Measurements from ENCODE around the gene NHEJ1. TPM values are rescaled to one million over a fixed set of nuclear protein-coding genes. Genes with fewer than 3 reads are reported as not detected.

Gene NHEJ1
- total and polyA plus RNA-seq, 2 donors (not counting 3 experiments of a cell fraction or from before 2014, with no cell fraction given): 12.8 to 12.9 TPM

GRCh38 chr2:219037783-219038499, 122.7 kb downstream of the NHEJ1 start:
- H3K27ac ChIP-seq (ENCODE audit: insufficient read depth, low read depth, low read length): no peak overlapping the region
- no peak overlapping the region for H2AFZ ChIP-seq (ENCODE audit: low read depth, low read length)
- CTCF ChIA-PET: interaction anchor here (0.7 to 5.6 kb wide), 5 partner anchors 8 to 82 kb away, joined by 3 to 52 read pairs (median 3); no protein-coding TSS in a partner anchor
- H3K36me3 ChIP-seq (ENCODE audit: control insufficient read depth in 2 of 2, extremely low read depth in 1 of 2, insufficient read depth in 2 of 2, low read length in 2 of 2): no peaks in the 10 kb centered on the region
- no peaks in the 10 kb centered on the region for H3K79me2 ChIP-seq (ENCODE audit: control insufficient read depth, insufficient read depth, low read length)
- no peak overlapping the region for H3K4me3 ChIP-seq (replicated peaks in 1 of 3; ENCODE audit: insufficient read depth in 1 of 3, low read depth in 1 of 3, low read length in 3 of 3)
- no peak overlapping the region for H3K9ac ChIP-seq (replicated peaks; ENCODE audit: extremely low read depth, insufficient read depth, low read length)
- no peaks in the 10 kb centered on the region for H4K20me1 ChIP-seq (replicated peaks; ENCODE audit: control insufficient read depth, extremely low read depth, insufficient read depth, low read length)
- no peaks in the 10 kb centered on the region for H3K9me1 ChIP-seq (replicated peaks; ENCODE audit: control insufficient read depth, extremely low read depth, insufficient read depth, low read length)
- no peak for DNase-seq (ENCODE audit: low read depth, low spot score)
- dilution Hi-C loops (cut with MboI; ENCODE audit: extremely low pct_ligation_motif_present, low sequenced_read_pairs) (no loop called here), intact Hi-C loops (cut with micrococcal nuclease) (no loop called here)
- no peak overlapping the region for H3K4me2 ChIP-seq (ENCODE audit: insufficient read depth, low read length)
- FAIRE-seq: no peak
- H3K4me1 ChIP-seq (ENCODE audit: control insufficient read depth, extremely low read depth, insufficient read depth, low read length): no peaks in the 10 kb centered on the region
- no TSS peak for BruUV-seq (replicated peaks)
- no peak for TF ChIP-seq EZH2 (IDR thresholded peaks at IDR 0.05; ENCODE audit: borderline replicate concordance, low read depth, low read length, severe bottlenecking)
- no peak for TF ChIP-seq MYC (IDR thresholded peaks at IDR 0.05; ENCODE audit: low read depth, low read length)
- no peak for TF ChIP-seq JUN (IDR thresholded peaks at IDR 0.05; ENCODE audit: borderline replicate concordance, insufficient read depth, insufficient read length, low read depth)
- TF ChIP-seq MAX (IDR thresholded peaks at IDR 0.05; ENCODE audit: insufficient read depth, insufficient read length): no peak
- TF ChIP-seq POLR2A (IDR thresholded peaks at IDR 0.05; ENCODE audit: low read depth, low read length): no peak
- no peak for TF ChIP-seq GATA2 (IDR thresholded peaks at IDR 0.05; ENCODE audit: insufficient read depth, insufficient read length, low read depth, low read length)
- TF ChIP-seq FOS (IDR thresholded peaks at IDR 0.05; ENCODE audit: borderline replicate concordance, insufficient read depth, low read length): no peak
- TF ChIP-seq POLR2AphosphoS5 (IDR thresholded peaks at IDR 0.05; ENCODE audit: insufficient read depth, low read depth, low read length): no peak
- TF ChIP-seq CTCF (IDR thresholded peaks at IDR 0.05; ENCODE audit: extremely low read depth in 1 of 2, insufficient read depth in 1 of 2, low read depth in 1 of 2, low read length in 2 of 2): no peak
- peaks cover 34 to 35% of the 10 kb centered on the region in 2 experiments for H3K27me3 ChIP-seq (ENCODE audit: control insufficient read depth in 2 of 2, insufficient read depth in 2 of 2, low read length in 2 of 2)
- POLR2A ChIA-PET: no interaction called here
- H3K9me3 ChIP-seq (replicated peaks; ENCODE audit: control insufficient read depth, insufficient read depth, low read length): no peaks in the 10 kb centered on the region
